ENCODE results near the gene CBX6.

DNA sequence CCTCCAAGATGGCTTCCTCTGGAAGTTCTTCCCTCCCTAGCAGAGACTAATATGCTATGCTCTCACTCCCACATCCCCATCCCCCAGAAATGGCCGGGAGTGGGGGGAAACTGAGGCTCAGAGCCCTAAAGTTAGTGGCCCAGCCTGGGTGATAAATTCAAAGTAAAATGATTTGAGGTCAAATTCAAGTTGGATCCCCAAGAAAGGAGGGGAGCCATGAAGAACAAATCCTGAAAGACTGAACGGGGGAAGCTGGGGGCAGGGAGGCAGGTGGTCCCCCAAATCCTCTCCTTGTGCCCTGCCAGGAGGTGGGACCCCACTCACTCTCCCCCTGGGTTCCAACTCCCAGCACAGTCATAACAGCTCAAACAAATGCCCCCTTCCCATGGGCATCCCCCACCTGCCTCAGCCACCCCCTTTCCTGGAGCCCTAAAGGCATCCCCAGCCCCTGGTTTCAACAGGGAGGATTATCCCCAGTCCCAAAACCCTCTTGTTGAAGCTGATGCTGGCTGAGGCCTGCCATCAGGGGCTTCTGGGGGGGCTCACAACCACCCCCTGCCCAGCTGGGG, 1.1 kb downstream of the CBX6 start:
- TF ChIP-seq CTCF (IDR thresholded peaks at IDR 0.05; ENCODE audit: borderline replicate concordance, extremely low read depth, low read length, poor library complexity, severe bottlenecking) (no peak), EZH2 (IDR thresholded peaks at IDR 0.05; ENCODE audit: borderline replicate concordance, low read depth, low read length, severe bottlenecking) (no peak)
